HG03045 (cell line): ENCODE results near the gene CTAGE4.
"Not testable (repeated sequence)": the region's sequence is repeated elsewhere in the genome, so short reads cannot be mapped to it uniquely, and the experiment has no call there.

Experiments used
- ATAC-seq: cut with Tn5 transposase; IDR thresholded peaks from one replicate; pipeline ENCODE4 v1.9.1; 2021; ENCODE audit warnings: mild to moderate bottlenecking, moderate library complexity; ENCODE audit not compliant: unreplicated experiment

Gene CTAGE4

GRCh38 chr7:144203086-144203485, 19.8 kb downstream of the CTAGE4 start:
- not testable (repeated sequence) for ATAC-seq

GRCh38 chr7:144205306-144205705, 22.0 kb downstream of the CTAGE4 start:
- ATAC-seq: not testable (repeated sequence)

- ATAC-seq: not testable (repeated sequence)
Observed at GRCh38 chr7:144217200-144217599, 33.9 kb downstream of the CTAGE4 start.

- ATAC-seq: not testable (repeated sequence)
Observed at GRCh38 chr7:144218581-144218980, 35.3 kb downstream of the CTAGE4 start.

GRCh38 chr7:144219149-144219548, 35.9 kb downstream of the CTAGE4 start:
- not testable (repeated sequence) for ATAC-seq

GRCh38 chr7:144220531-144220930, 37.3 kb downstream of the CTAGE4 start:
- not testable (repeated sequence) for ATAC-seq

GRCh38 chr7:144223675-144224074, 40.4 kb downstream of the CTAGE4 start:
- not testable (repeated sequence) for ATAC-seq

- ATAC-seq: not testable (repeated sequence)
Observed at GRCh38 chr7:144226866-144227265, 43.6 kb downstream of the CTAGE4 start.

GRCh38 chr7:144228810-144229209, 45.5 kb downstream of the CTAGE4 start:
- ATAC-seq: not testable (repeated sequence)

GRCh38 chr7:144231027-144231426, 47.8 kb downstream of the CTAGE4 start:
- ATAC-seq: not testable (repeated sequence)

GRCh38 chr7:144233039-144233438, 49.8 kb downstream of the CTAGE4 start:
- ATAC-seq: not testable (repeated sequence)
